NCI-H510A treated with DMSO at 0.1 percent for 48 hours (cell line): ENCODE measurements around the gene ABCA12.
A peak's percentile ranks its signal among the peaks of the same experiment; 100 is the strongest.

Experiments
- DNase-seq: peaks from one replicate; lab custom pipeline; 2025; lab: John Stamatoyannopoulos, UW

Gene ABCA12

GRCh38 chr2:215032153-215032552 is 106.3 kb downstream of the ABCA12 start:
- DNase-seq = no peak

GRCh38 chr2:215031321-215031720 is 107.1 kb downstream of the ABCA12 start:
- DNase-seq = no peak

DNA sequence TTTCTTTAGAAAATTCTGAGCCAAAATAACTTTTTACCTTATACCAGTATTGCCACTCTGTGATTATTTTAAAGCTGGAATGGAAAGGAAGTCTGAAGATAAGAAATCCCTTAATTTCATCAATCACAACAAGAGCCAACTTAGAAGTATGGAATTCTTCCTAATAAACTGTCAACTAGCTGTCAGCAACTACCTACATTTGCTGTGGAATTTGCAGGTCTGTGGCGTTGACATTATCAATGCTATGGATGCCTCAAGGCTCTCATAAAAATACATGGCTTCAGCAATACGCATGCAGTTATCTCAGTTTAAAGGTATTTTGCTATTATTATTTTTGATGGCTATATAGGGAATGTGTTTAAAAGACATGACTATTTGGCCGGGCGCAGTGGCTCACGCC is 108.5 kb downstream of the ABCA12 start:
- no peak for DNase-seq

- DNase-seq = no peak
These were observed 110.2 kb downstream of the ABCA12 start for GRCh38 chr2:215028231-215028630.

- no peak for DNase-seq
These were observed 110.6 kb downstream of the ABCA12 start for GRCh38 chr2:215027779-215028178.

DNA sequence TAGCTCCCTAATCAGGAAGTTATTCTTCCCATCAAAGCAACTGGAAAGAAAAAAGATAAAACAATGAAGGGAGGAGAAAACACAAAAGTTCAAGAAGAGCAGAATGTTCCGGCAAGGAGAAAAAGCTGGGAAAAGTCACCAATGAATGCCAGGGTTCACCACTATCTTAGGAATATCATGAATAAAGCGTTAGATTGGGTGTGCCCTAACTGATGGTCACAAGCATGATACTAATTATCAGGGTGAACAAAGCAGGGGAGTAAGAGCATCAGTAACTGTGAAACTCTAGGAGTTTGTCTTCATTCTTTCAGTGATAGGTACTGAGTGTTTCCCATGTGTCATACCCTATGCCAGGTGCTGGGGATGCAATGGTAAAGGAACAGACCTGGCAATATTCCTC is 115.5 kb downstream of the ABCA12 start:
- no peak for DNase-seq

- DNase-seq = no peak
These were observed 116.0 kb downstream of the ABCA12 start for GRCh38 chr2:215022418-215022817.

DNA sequence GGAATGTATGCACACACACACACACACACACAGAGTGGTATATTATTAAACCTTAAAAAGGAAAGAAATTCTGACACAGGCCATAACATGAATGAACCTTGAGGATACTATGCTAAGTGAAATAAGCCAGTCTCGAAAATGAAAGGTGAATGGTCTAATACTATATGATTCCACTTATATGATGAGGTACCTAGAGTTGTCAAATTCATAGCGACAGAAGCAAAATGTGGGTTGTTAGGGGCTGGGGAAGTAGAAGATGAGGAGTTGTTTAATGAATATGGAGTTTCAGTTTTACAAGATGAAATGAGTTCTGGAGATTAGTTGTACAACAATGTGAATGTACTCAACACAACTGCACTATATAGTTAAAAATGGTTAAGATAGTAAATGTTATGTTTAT is 118.1 kb downstream of the ABCA12 start:
- DNase-seq = no peak

DNA sequence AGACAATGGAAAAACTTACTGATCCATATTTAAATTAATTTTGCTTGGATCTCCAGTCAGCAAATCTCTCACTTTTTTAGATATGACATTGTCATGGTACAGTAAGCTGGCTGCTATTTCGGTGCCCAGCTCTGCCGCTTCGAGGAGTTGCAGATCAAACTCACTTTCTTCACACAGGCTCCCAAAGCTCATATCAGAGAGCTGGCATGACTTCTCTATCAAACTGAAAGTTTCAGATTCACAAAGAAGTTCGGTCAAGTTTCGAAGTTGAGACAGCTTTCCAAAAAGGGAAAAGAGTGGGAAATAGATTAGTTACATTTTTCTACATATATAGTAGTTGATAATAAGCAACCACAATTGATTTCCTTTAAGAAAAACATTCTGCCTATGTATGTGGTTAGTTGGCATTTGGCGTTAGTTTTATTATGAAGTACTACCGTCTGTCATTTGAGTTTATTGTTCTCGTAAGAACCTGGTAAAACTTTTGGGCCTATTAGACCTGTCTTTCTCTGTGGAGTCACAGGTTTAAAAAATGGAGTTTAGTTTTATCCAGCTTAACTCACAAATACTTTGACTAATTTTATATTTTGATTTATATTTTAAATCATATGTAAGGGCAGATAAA is 118.8 kb downstream of the ABCA12 start:
- DNase-seq = no peak

- no peak for DNase-seq
These were observed 119.3 kb downstream of the ABCA12 start for GRCh38 chr2:215019085-215019484.

- DNase-seq = no peak
These were observed 123.0 kb downstream of the ABCA12 start for GRCh38 chr2:215015421-215015820.

DNA sequence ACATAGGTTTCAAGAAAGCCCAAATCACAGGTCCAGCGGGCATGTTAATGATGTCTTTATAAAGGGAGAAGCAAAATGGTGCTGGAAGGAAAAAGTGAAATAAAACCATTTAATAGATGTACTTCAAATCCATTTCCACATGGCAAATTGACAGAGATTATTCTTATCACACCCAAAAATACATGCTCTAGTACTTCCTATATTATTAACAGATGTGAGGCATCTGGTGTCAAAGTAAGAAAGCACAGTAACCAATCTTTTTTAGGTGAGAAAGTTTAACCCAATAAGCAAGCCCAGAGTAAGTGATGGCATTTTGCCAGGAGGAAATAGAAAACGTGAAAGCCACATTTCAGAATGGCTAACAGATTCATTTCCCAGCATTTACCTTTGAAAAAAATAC is 128.0 kb downstream of the ABCA12 start:
- no peak for DNase-seq

DNA sequence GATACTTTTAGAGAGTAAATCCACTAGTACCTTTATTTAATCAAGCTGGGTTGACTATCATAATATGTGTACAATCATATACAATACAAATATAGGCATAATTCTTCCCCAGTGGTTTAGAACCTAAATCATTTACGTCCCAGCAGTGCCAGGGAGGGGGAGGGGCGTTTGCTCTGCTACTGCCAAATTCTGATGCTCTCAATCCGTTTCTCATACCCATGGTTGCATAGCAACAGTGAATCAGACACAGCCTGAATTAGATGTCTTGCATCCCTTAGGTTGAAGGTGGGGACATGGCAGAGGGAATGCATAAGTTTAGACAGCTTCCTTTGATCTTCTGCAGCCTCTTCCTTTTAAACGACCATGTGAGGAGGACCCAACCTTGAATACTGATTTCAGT is 135.4 kb downstream of the ABCA12 start:
- no peak for DNase-seq

DNA sequence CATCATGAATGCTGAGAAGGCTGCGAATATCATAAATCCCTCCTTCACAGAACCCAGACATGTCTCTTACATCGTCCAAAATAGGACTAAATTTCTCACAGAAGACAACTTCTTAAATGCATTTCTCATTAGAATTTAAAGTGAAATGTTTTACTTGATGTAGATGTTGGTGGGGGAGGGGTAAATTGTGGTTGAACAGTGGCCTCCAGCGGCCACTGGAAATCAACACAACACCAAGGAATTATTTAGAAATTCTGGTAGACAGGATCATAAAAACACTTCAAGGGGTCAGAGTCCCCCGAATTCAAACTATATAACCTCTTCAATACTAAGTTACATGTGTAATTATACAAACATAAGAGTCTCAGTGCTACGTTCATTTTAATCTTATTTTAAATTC is 135.9 kb downstream of the ABCA12 start:
- DNase-seq = peak; percentile 51

- DNase-seq = no peak
These were observed 137.7 kb downstream of the ABCA12 start for GRCh38 chr2:215000721-215001120.

DNA sequence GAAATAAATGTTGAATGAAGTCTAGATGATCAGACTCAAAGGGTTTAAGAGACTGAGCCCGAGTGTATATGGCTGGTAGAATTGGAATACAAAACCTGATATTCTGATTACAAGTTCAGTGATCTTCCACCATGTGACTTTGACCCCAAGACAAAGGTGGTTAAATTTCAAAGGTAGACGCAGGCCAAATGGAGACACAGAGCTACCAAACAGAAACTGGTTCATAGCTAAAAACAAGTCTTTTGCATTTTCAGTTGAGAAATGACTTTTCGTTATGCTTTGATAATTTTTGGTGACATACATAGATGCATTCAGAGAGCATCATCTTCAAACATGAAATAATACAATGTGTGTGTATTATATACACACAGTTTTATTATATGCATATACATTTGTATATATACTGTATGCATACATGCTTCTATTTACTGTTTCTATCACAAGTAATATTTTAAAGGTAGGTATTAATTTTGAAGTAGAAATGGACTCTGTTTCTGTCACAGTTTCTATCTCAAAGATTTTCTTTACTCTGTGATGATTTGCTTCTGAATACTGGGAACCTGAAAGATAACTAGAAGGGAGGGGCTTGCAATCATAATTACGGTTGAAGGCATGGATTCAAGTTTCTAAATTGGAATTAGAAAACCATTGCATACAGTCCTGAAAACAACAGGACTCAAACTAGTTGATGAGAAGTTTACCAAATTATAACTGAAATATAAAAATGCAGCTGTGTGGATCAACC is 142.3 kb downstream of the ABCA12 start:
- DNase-seq = no peak

- no peak for DNase-seq
These were observed 143.0 kb downstream of the ABCA12 start for GRCh38 chr2:214995409-214995808.

- DNase-seq = no peak
These were observed 145.5 kb downstream of the ABCA12 start for GRCh38 chr2:214992911-214993310.

- no peak for DNase-seq
These were observed 149.2 kb downstream of the ABCA12 start for GRCh38 chr2:214989187-214989586.

DNA sequence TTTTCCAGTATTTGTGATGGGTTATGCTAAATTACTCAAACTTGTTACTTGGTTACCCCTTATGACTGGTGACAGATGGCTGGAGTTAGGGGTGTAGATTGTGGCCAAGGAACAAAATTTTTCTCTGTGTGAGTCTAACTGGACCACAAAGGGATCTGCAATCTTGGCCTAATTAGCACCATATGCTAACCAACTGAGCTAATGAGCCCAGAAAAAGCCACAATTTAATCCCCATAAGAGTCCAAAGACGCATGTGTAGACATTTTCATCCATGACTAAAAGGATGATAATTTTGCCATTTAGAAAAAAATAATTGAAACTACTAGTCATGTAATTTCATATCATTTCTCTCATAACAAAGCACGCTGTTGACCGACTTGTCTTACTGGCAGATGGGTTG is 151.2 kb downstream of the ABCA12 start:
- no peak for DNase-seq

DNA sequence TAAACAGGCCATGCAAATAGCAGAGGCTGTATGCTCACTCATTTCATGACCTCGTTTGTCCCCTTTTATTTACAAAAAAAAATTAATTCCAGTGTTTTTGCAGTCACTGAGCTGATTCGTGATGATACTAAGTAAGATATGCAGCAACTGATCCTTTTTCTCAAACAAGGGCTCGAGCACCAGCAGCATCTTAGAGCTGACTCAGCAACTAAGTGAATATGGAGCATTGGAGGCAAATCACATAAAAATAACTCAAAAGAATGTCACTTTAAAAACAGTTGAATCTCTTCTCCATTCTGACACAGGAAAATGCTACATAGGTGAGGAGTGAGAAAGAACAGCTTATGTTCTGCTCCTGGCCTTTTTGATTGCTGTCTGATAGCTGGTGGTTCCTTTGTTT is 152.8 kb downstream of the ABCA12 start:
- DNase-seq = no peak

DNA sequence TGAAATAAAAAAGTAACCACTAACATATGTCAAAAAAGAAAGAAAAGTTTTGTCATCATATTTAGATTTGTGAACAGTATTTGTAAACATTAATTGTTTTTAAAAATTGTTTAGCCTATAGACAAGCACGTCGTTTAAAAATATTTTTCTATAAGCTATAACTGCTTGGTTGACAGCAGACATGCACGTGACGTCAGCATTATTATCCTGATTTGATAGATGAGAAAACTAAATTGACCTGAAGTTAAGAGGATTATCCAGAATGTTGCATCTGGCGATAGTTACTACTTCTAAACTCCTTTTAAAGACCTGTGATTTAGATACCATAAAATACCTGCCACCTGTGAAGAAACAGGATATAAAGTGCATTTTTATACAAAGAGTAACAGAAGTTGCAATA is 172.0 kb downstream of the ABCA12 start:
- DNase-seq = no peak

GRCh38 chr2:214960677-214961076 is 177.7 kb downstream of the ABCA12 start:
- DNase-seq = no peak

DNA sequence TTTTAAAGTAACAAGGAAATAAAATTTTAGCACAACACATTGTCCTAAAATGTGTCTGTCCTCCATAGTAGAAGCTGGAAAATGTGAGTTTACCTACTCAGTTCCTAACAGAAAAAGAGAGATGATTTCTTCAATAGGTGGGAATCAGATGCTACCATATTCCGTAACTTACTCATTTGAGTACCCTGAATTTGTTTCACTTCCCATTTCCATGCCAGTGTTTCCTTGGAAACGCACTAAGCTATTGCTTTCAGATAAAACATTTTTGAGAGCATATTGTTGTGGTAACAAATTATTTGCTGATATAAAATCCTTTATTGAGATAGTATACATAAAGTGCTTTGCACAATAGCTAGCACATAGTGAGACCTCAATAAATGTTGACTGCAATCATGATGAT is 191.5 kb downstream of the ABCA12 start:
- no peak for DNase-seq
